GM18870 (cell line): ENCODE measurements around the gene GIMAP2.
"Not testable (repeated sequence)": the region's sequence is repeated elsewhere in the genome, so short reads cannot be mapped to it uniquely, and the experiment has no call there.

Experiments used
- ATAC-seq: cut with Tn5 transposase; IDR thresholded peaks from one replicate; pipeline ENCODE4 v1.9.1; 2021; ENCODE audit warnings: moderate library complexity; ENCODE audit not compliant: unreplicated experiment

Gene GIMAP2

GRCh38 chr7:150685219-150686029 is at the start of gene GIMAP2:
GIMAP2 (plus strand) TSS chr7:150685706; CDS start chr7:150687060, 1,354 bp downstream.
- ATAC-seq, result peak; percentile 89

- no peak for ATAC-seq
These were observed 43.7 kb upstream of the GIMAP2 start for GRCh38 chr7:150641854-150642253.

- ATAC-seq, result no peak
These were observed 42.6 kb upstream of the GIMAP2 start for GRCh38 chr7:150642926-150643325.

- no peak for ATAC-seq
These were observed 40.1 kb upstream of the GIMAP2 start for GRCh38 chr7:150645259-150646020.

GRCh38 chr7:150648353-150649079 is 37.0 kb upstream of the GIMAP2 start:
- no peak for ATAC-seq

GRCh38 chr7:150649080-150649385 is 36.5 kb upstream of the GIMAP2 start:
- no peak for ATAC-seq

GRCh38 chr7:150654692-150655091 is 30.8 kb upstream of the GIMAP2 start:
- ATAC-seq, result no peak

GRCh38 chr7:150656047-150656446 is 29.5 kb upstream of the GIMAP2 start:
- no peak for ATAC-seq

- no peak for ATAC-seq
These were observed 28.0 kb upstream of the GIMAP2 start for GRCh38 chr7:150657526-150657925.

- ATAC-seq, result no peak
These were observed 24.4 kb upstream of the GIMAP2 start for GRCh38 chr7:150660939-150661613.

GRCh38 chr7:150662821-150663220 is 22.7 kb upstream of the GIMAP2 start:
- not testable (repeated sequence) for ATAC-seq

GRCh38 chr7:150663802-150664494 is 21.6 kb upstream of the GIMAP2 start:
- ATAC-seq, result no peak

- ATAC-seq, result no peak
These were observed 20.3 kb upstream of the GIMAP2 start for GRCh38 chr7:150665089-150665748.

- ATAC-seq, result no peak
These were observed 19.6 kb upstream of the GIMAP2 start for GRCh38 chr7:150665896-150666295.

- ATAC-seq, result no peak
These were observed 19.1 kb upstream of the GIMAP2 start for GRCh38 chr7:150666412-150666811.

GRCh38 chr7:150668472-150668911 is 17.0 kb upstream of the GIMAP2 start:
- ATAC-seq, result peak; percentile 82

- no peak for ATAC-seq
These were observed 16.5 kb upstream of the GIMAP2 start for GRCh38 chr7:150668977-150669376.

- ATAC-seq, result not testable (repeated sequence)
These were observed 13.5 kb upstream of the GIMAP2 start for GRCh38 chr7:150671798-150672585.

- no peak for ATAC-seq
These were observed 9.8 kb upstream of the GIMAP2 start for GRCh38 chr7:150675714-150676113.
